ENCODE results near the gene PACS2.

PACS2 gene

GRCh38 chr14:105389534-105389933 lies 75.0 kb downstream of the PACS2 start:
- no peak for DNase-seq

- DNase-seq = no peak
These were observed 75.7 kb downstream of the PACS2 start for GRCh38 chr14:105389976-105390848.

- DNase-seq = no peak
These were observed 76.4 kb downstream of the PACS2 start for GRCh38 chr14:105390849-105391500.

GRCh38 chr14:105391541-105391940 lies 77.0 kb downstream of the PACS2 start:
- DNase-seq = no peak

- peak; percentile 47 for DNase-seq
These were observed 77.9 kb downstream of the PACS2 start for GRCh38 chr14:105392131-105393090.

- no peak for DNase-seq
These were observed 78.6 kb downstream of the PACS2 start for GRCh38 chr14:105393151-105393550.

- DNase-seq = peak; percentile 44
These were observed 80.4 kb downstream of the PACS2 start for GRCh38 chr14:105394714-105395537.

- DNase-seq = no peak
These were observed 80.9 kb downstream of the PACS2 start for GRCh38 chr14:105395538-105395854.

- peak; percentile 51 for DNase-seq
These were observed 82.9 kb downstream of the PACS2 start for GRCh38 chr14:105397350-105397931.

GRCh38 chr14:105398044-105398725 lies 83.6 kb downstream of the PACS2 start, which contains the start of gene TEX22:
Gene TEX22, plus strand, starts transcription at chr14:105398538. Its CDS starts 803 bp downstream, at chr14:105399341.
- DNase-seq = peak; percentile 94

- peak; percentile 59 for DNase-seq
These were observed 84.3 kb downstream of the PACS2 start for GRCh38 chr14:105398726-105399465.

- no peak for DNase-seq
These were observed 84.9 kb downstream of the PACS2 start for GRCh38 chr14:105399466-105399775.

GRCh38 chr14:105400016-105400415 lies 85.5 kb downstream of the PACS2 start:
- DNase-seq = no peak

- no peak for DNase-seq
These were observed 87.2 kb downstream of the PACS2 start for GRCh38 chr14:105401699-105402098.

GRCh38 chr14:105408592-105408991 lies 94.0 kb downstream of the PACS2 start:
- DNase-seq = no peak

- no peak for DNase-seq
These were observed 94.8 kb downstream of the PACS2 start for GRCh38 chr14:105409364-105409763.

GRCh38 chr14:105410642-105411016 lies 96.1 kb downstream of the PACS2 start:
- DNase-seq = no peak

GRCh38 chr14:105411017-105411941 lies 96.7 kb downstream of the PACS2 start:
- peak; percentile 57 for DNase-seq

- DNase-seq = no peak
These were observed 97.6 kb downstream of the PACS2 start for GRCh38 chr14:105411985-105412770.

Data from retina (tissue), 1 donor.